ENCODE measurements around the gene SLC17A9. TPM values are rescaled to one million over a fixed set of nuclear protein-coding genes. Genes with fewer than 3 reads are reported as not detected.

SLC17A9 gene
- total RNA-seq, 1 experiment from 2014 or later: 37.6 TPM

- DNase-seq (ENCODE audit: low read depth, low spot score) (no peak), ATAC-seq (no peak)
- peaks cover 61% of the 10 kb centered on the region for H4K20me1 ChIP-seq (ENCODE audit: insufficient read depth)
- TF ChIP-seq EGR1 (IDR thresholded peaks at IDR 0.05; ENCODE audit: low read depth) (no peak), TCF7L2 (IDR thresholded peaks at IDR 0.05; ENCODE audit: borderline replicate concordance, extremely low read depth, insufficient read depth, insufficient read length) (no peak), ELF1 (IDR thresholded peaks at IDR 0.05; ENCODE audit: borderline replicate concordance, low read depth) (no peak), SRF (IDR thresholded peaks at IDR 0.05; ENCODE audit: low read depth) (no peak)
- RAD21 ChIA-PET (ENCODE audit: low non-redundant PET in 1 of 2, low total read pairs in 2 of 2, uncharacterized antibody in 2 of 2, unreplicated experiment in 2 of 2): no interaction called here
- H3K9me3 ChIP-seq (ENCODE audit: control insufficient read depth in 1 of 2, insufficient read depth in 1 of 2, low read depth in 1 of 2, low read length in 2 of 2): no peaks in the 10 kb centered on the region
- no peak overlapping the region for H3K27ac ChIP-seq (ENCODE audit: low read depth, low read length)
- no peaks in the 10 kb centered on the region for H3K9me2 ChIP-seq (ENCODE audit: insufficient read depth)
- no peak overlapping the region for H3K4me3 ChIP-seq (replicated peaks in 1 of 2; ENCODE audit: low read depth in 1 of 2, low read length in 2 of 2)
- no peaks in the 10 kb centered on the region for H3K27me3 ChIP-seq (ENCODE audit: insufficient read depth, low read length)
- peaks cover 44 to 57% of the 10 kb centered on the region in 2 experiments for H3K4me1 ChIP-seq (ENCODE audit: control insufficient read depth in 1 of 2, insufficient read depth in 2 of 2, low read length in 2 of 2)
- H3K79me2 ChIP-seq (ENCODE audit: insufficient read depth, low read length): peaks cover 100% of the 10 kb centered on the region
- no peak overlapping the region for H2AFZ ChIP-seq (ENCODE audit: low read depth, low read length, poor library complexity, severe bottlenecking)
- no peak overlapping the region for H3K9ac ChIP-seq (ENCODE audit: low read length)
- BruUV-seq (replicated peaks): no TSS peak
- POLR2A ChIA-PET: interaction anchor here (1.2 kb wide), 1 partner anchor 18 kb away, joined by 3 read pairs; no protein-coding TSS in a partner anchor
- H3K4me2 ChIP-seq (ENCODE audit: low read length): no peak overlapping the region
- H3K36me3 ChIP-seq (ENCODE audit: control insufficient read depth in 1 of 2, insufficient read depth in 2 of 2, low read length in 2 of 2): peaks cover 0 to 2% of the 10 kb centered on the region in 2 experiments; a peak in 3 of 4 replicates
- CTCF ChIA-PET: interaction anchor here (1.3 kb wide), 1 partner anchor 12 kb away, joined by 3 read pairs; no protein-coding TSS in a partner anchor
- intact Hi-C loops (cut with micrococcal nuclease): no loop called here
These were observed 33.7 kb upstream of the SLC17A9 start for GRCh38 chr20:62918831-62919230.

- no peak overlapping the region for H3K27ac ChIP-seq (ENCODE audit: low read depth, low read length)
- BruUV-seq (replicated peaks): no TSS peak
- ATAC-seq (no peak), DNase-seq (ENCODE audit: low read depth, low spot score) (no peak)
- H3K9ac ChIP-seq (ENCODE audit: low read length): no peak overlapping the region
- H3K79me2 ChIP-seq (ENCODE audit: insufficient read depth, low read length): peaks cover 100% of the 10 kb centered on the region
- H3K9me2 ChIP-seq (ENCODE audit: insufficient read depth): no peaks in the 10 kb centered on the region
- no peak overlapping the region for H3K4me3 ChIP-seq (replicated peaks in 1 of 2; ENCODE audit: low read depth in 1 of 2, low read length in 2 of 2)
- ChIA-PET RAD21 (ENCODE audit: low non-redundant PET in 1 of 2, low total read pairs in 2 of 2, uncharacterized antibody in 2 of 2, unreplicated experiment in 2 of 2) (no interaction called here), CTCF (interaction anchor here (1.2 to 2.0 kb wide), 2 partner anchors 18 to 44 kb away, joined by 3 to 5 read pairs; no protein-coding TSS in a partner anchor), POLR2A (no interaction called here)
- intact Hi-C loops (cut with micrococcal nuclease): no loop called here
- H3K27me3 ChIP-seq (ENCODE audit: insufficient read depth, low read length): no peaks in the 10 kb centered on the region
- H3K36me3 ChIP-seq (ENCODE audit: control insufficient read depth in 1 of 2, insufficient read depth in 2 of 2, low read length in 2 of 2): no peaks in the 10 kb centered on the region; a peak in 1 of 4 replicates
- no peaks in the 10 kb centered on the region for H3K9me3 ChIP-seq (ENCODE audit: control insufficient read depth in 1 of 2, insufficient read depth in 1 of 2, low read depth in 1 of 2, low read length in 2 of 2)
- H4K20me1 ChIP-seq (ENCODE audit: insufficient read depth): peaks cover 63% of the 10 kb centered on the region
- H2AFZ ChIP-seq (ENCODE audit: low read depth, low read length, poor library complexity, severe bottlenecking): no peak overlapping the region
- H3K4me1 ChIP-seq (ENCODE audit: control insufficient read depth in 1 of 2, insufficient read depth in 2 of 2, low read length in 2 of 2): peaks cover 52 to 67% of the 10 kb centered on the region in 2 experiments
- no peak overlapping the region for H3K4me2 ChIP-seq (ENCODE audit: low read length)
- TF ChIP-seq EGR1 (IDR thresholded peaks at IDR 0.05; ENCODE audit: low read depth): no peak
- TF ChIP-seq ZFX (IDR thresholded peaks at IDR 0.05): no peak
- no peak for TF ChIP-seq CBX3 (IDR thresholded peaks at IDR 0.05; ENCODE audit: low read depth)
- TF ChIP-seq CEBPB (IDR thresholded peaks at IDR 0.05; ENCODE audit: low read depth): no peak
- TF ChIP-seq CTCF (IDR thresholded peaks at IDR 0.05 in 2 of 3, conservative IDR thresholded peaks at IDR 0.05 in 1 of 3; ENCODE audit: borderline replicate concordance in 1 of 3, insufficient read depth in 1 of 3, low read depth in 2 of 3, low read length in 2 of 3): no peak
- no peak for TF ChIP-seq JUND (IDR thresholded peaks at IDR 0.05)
- TF ChIP-seq TCF7L2 (IDR thresholded peaks at IDR 0.05; ENCODE audit: borderline replicate concordance, extremely low read depth, insufficient read depth, insufficient read length): no peak
- TF ChIP-seq ZNF274 (IDR thresholded peaks at IDR 0.05; ENCODE audit: low read depth, low read length): no peak
- TF ChIP-seq, protein P1, sequence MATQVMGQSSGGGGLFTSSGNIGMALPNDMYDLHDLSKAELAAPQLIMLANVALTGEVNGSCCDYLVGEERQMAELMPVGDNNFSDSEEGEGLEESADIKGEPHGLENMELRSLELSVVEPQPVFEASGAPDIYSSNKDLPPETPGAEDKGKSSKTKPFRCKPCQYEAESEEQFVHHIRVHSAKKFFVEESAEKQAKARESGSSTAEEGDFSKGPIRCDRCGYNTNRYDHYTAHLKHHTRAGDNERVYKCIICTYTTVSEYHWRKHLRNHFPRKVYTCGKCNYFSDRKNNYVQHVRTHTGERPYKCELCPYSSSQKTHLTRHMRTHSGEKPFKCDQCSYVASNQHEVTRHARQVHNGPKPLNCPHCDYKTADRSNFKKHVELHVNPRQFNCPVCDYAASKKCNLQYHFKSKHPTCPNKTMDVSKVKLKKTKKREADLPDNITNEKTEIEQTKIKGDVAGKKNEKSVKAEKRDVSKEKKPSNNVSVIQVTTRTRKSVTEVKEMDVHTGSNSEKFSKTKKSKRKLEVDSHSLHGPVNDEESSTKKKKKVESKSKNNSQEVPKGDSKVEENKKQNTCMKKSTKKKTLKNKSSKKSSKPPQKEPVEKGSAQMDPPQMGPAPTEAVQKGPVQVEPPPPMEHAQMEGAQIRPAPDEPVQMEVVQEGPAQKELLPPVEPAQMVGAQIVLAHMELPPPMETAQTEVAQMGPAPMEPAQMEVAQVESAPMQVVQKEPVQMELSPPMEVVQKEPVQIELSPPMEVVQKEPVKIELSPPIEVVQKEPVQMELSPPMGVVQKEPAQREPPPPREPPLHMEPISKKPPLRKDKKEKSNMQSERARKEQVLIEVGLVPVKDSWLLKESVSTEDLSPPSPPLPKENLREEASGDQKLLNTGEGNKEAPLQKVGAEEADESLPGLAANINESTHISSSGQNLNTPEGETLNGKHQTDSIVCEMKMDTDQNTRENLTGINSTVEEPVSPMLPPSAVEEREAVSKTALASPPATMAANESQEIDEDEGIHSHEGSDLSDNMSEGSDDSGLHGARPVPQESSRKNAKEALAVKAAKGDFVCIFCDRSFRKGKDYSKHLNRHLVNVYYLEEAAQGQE (IDR thresholded peaks at IDR 0.05; ENCODE audit: low read depth): no peak
- TF ChIP-seq RAD21 (IDR thresholded peaks at IDR 0.05; ENCODE audit: low read depth): no peak
- TF ChIP-seq YY1 (IDR thresholded peaks at IDR 0.05; ENCODE audit: extremely low read depth, insufficient replicate concordance, low read depth, low read length): no peak
- no peak for TF ChIP-seq SP1 (IDR thresholded peaks at IDR 0.05; ENCODE audit: low read depth)
- no peak for TF ChIP-seq SRF (IDR thresholded peaks at IDR 0.05; ENCODE audit: low read depth)
- TF ChIP-seq FOSL1 (IDR thresholded peaks at IDR 0.05; ENCODE audit: low read depth): no peak
These were observed 32.4 kb upstream of the SLC17A9 start for GRCh38 chr20:62920039-62920645.
